ENCODE results near the gene RALY.

- TF ChIP-seq CTCF (IDR thresholded peaks at IDR 0.05 in 2 of 3, conservative IDR thresholded peaks at IDR 0.05 in 1 of 3; ENCODE audit: control insufficient read depth in 2 of 3, extremely low read depth in 1 of 3, insufficient read depth in 1 of 3, low read depth in 3 of 3, low read length in 3 of 3) (no peak), REST (IDR thresholded peaks at IDR 0.05; ENCODE audit: low read depth, low read length) (no peak), HCFC1 (IDR thresholded peaks at IDR 0.05; ENCODE audit: low read length) (no peak), HDAC6 (IDR thresholded peaks at IDR 0.05; ENCODE audit: unreplicated experiment) (no peak), YY1 (IDR thresholded peaks at IDR 0.05; ENCODE audit: low read depth, low read length) (no peak), MTA3 (IDR thresholded peaks at IDR 0.05; ENCODE audit: borderline replicate concordance, low read length) (no peak)
These were observed 51.6 kb downstream of the RALY start for GRCh38 chr20:34045294-34045693.

Data from GM12878 (cell line).